Neural cell (in vitro differentiated cells): Measurements from ENCODE around the gene FOXRED1.

ENCODE experiments used
- EP300 ChIP-seq: fragments of 450-650 bp; conservative IDR thresholded peaks from 2 replicates; pipeline ENCODE4 v1.6.1; 2014; ENCODE audit warnings: antibody characterized with exemption, mild to moderate bottlenecking, moderate library complexity; ENCODE audit not compliant: poor library complexity, severe bottlenecking
- POLR2AphosphoS5 ChIP-seq: IDR thresholded peaks from 2 replicates; pipeline ENCODE4 v1.6.1; 2012
- SMC3 ChIP-seq: fragments of 450-650 bp; conservative IDR thresholded peaks from 2 replicates; pipeline ENCODE4 v1.6.1; 2014; ENCODE audit warnings: antibody characterized with exemption, mild to moderate bottlenecking, moderate library complexity; ENCODE audit not compliant: poor library complexity
- TAF1 ChIP-seq: IDR thresholded peaks from 2 replicates; pipeline ENCODE4 v1.6.1; 2012; ENCODE audit warnings: low read depth
- TF ChIP-seq, protein P1 (sequence below): fragments of 450-650 bp; IDR thresholded peaks from 2 replicates; pipeline ENCODE4 v1.5.1; 2014; ENCODE audit warnings: antibody characterized with exemption, mild to moderate bottlenecking, moderate library complexity; ENCODE audit not compliant: poor library complexity, severe bottlenecking

DNA sequence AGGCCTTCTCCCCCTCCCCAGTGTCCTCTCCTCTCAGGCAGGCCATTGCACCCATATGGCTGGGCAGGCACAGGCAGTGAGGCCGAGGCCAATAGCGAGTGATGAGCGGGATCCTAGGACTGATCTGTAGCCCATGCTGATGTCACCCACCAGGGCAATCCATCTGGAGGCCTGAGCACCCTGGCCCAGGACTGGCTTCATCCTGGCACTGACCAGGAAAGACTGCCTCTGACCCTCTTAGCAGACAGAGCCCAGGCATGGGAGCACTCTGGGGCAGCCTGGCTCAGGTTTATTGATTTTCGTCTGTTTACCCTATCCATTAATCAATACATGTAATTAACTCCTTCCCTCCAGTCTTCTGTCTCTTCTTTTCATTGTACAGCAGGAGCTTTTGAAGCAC, 8.8 kb downstream of the FOXRED1 start:
- TF ChIP-seq, protein P1, sequence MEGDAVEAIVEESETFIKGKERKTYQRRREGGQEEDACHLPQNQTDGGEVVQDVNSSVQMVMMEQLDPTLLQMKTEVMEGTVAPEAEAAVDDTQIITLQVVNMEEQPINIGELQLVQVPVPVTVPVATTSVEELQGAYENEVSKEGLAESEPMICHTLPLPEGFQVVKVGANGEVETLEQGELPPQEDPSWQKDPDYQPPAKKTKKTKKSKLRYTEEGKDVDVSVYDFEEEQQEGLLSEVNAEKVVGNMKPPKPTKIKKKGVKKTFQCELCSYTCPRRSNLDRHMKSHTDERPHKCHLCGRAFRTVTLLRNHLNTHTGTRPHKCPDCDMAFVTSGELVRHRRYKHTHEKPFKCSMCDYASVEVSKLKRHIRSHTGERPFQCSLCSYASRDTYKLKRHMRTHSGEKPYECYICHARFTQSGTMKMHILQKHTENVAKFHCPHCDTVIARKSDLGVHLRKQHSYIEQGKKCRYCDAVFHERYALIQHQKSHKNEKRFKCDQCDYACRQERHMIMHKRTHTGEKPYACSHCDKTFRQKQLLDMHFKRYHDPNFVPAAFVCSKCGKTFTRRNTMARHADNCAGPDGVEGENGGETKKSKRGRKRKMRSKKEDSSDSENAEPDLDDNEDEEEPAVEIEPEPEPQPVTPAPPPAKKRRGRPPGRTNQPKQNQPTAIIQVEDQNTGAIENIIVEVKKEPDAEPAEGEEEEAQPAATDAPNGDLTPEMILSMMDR, result no peak
- TF ChIP-seq POLR2AphosphoS5 (no peak), TAF1 (no peak), SMC3 (no peak), EP300 (no peak)
